Mucosa of descending colon (tissue), 3 donors: Measurements from ENCODE around the gene ZNF791. TPM values are rescaled to one million over a fixed set of nuclear protein-coding genes. Genes with fewer than 3 reads are reported as not detected.
A peak's percentile ranks its signal among the peaks of the same experiment; 100 is the strongest.

ENCODE experiments used
- ATAC-seq: fragments of 200-7000 bp; cut with Tn5 transposase; one replicate; pipeline ENCODE4 v1.9.1; 2020; ENCODE audit warnings: mild to moderate bottlenecking, moderate library complexity
- DNase-seq, 3 donors: peaks; one replicate each; pipeline ENCODE4 v3.0.0-alpha.2; 2020
- H3K36me3 ChIP-seq: fragments of 200-600 bp; one replicate; pipeline ENCODE4 v1.8.0; 2021; ENCODE audit warnings: low read depth, mild to moderate bottlenecking
- H3K4me1 ChIP-seq: fragments of 200-600 bp; one replicate; pipeline ENCODE4 v1.8.0; 2021; ENCODE audit warnings: low read depth, mild to moderate bottlenecking
- H3K4me3 ChIP-seq: fragments of 200-600 bp; one replicate; pipeline ENCODE4 v1.8.0; 2021; ENCODE audit warnings: mild to moderate bottlenecking
- H3K9me3 ChIP-seq: fragments of 200-600 bp; one replicate; pipeline ENCODE4 v1.8.0; 2021; ENCODE audit warnings: mild to moderate bottlenecking
- CTCF ChIP-seq: fragments of 200-600 bp; IDR thresholded peaks from one replicate; pipeline ENCODE4 v1.8.0; 2022; ENCODE audit warnings: antibody characterized with exemption, mild to moderate bottlenecking
- intact Hi-C, 2 donors: fragments of 100-400 bp; cut with DNase I in 1 of 2; cut with micrococcal nuclease in 1 of 2; formaldehyde crosslinking; loops; one replicate each; pipeline versions ENCODE4 v1.11.0 to v1.11.1; 2022; cut with DNase I, micrococcal nuclease
- total RNA-seq, 3 donors: library from RNA; stranded (reverse); fragmentation: NEBNext Ultra II Directional in 2 of 3; extraction: Animal tissue kit (Norgen Biotek cat#: 25700) in 2 of 3; gene quantifications; one replicate each; pipeline versions ENCODE4 v1.2.1 to v1.2.4, GENCODE V29; 2021 to 2023
- donor health status: DM: no; HTN: no; CAD: no; lungs with moderate emphysema.
- donor health status: DM: no; HTN: no; CAD: no.
- donor health status: DM: no; HTN: yes; CAD: no.

Gene ZNF791
- total RNA-seq, 3 donors from 2014 or later, result 22.5 to 29.7 (median 26.9) TPM

- no peaks in the 10 kb centered on the region for H3K9me3 ChIP-seq
- intact Hi-C loops, result loop anchor here in 1 of 2 donors (10.0 kb wide), 1 partner anchor 95 kb away; no protein-coding TSS in a partner anchor
- DNase-seq, result peak; percentile 83 to 87 (median 85)
- H3K4me1 ChIP-seq, result peaks cover 33% of the 10 kb centered on the region
- H3K4me3 ChIP-seq, result peak overlapping the region; percentile 77
- TF ChIP-seq CTCF, result no peak
- no peaks in the 10 kb centered on the region for H3K36me3 ChIP-seq
- ATAC-seq, result peak; percentile 78
Measured at GRCh38 chr19:12669270-12670158, 58.8 kb downstream of the ZNF791 start.

- DNase-seq (no peak), ATAC-seq (no peak)
- Histone ChIP-seq H3K36me3 (peaks cover under 1% of the 10 kb centered on the region), H3K9me3 (no peaks in the 10 kb centered on the region), H3K4me1 (peaks cover 33% of the 10 kb centered on the region), H3K4me3 (peak overlapping the region; percentile 77)
- intact Hi-C loops, result loop anchor here in 1 of 2 donors (10.0 kb wide), 1 partner anchor 96 kb away; no protein-coding TSS in a partner anchor
- TF ChIP-seq CTCF, result no peak
Measured at GRCh38 chr19:12670159-12670928, 59.6 kb downstream of the ZNF791 start.

- peaks cover 7% of the 10 kb centered on the region for H3K36me3 ChIP-seq
- H3K9me3 ChIP-seq, result no peaks in the 10 kb centered on the region
- intact Hi-C loops, result loop anchor here in 1 of 2 donors (10.0 kb wide), 1 partner anchor 98 kb away; no protein-coding TSS in a partner anchor
- no peak overlapping the region for H3K4me3 ChIP-seq
- no peak for ATAC-seq
- H3K4me1 ChIP-seq, result peaks cover 22% of the 10 kb centered on the region
- no peak for TF ChIP-seq CTCF
- no peak for DNase-seq
Measured at GRCh38 chr19:12672744-12673143, 62.0 kb downstream of the ZNF791 start.

GRCh38 chr19:12675399-12675798, 64.7 kb downstream of the ZNF791 start:
- Histone ChIP-seq H3K4me1 (peaks cover 9% of the 10 kb centered on the region), H3K4me3 (no peak overlapping the region), H3K36me3 (peaks cover 7% of the 10 kb centered on the region), H3K9me3 (no peaks in the 10 kb centered on the region)
- no peak for DNase-seq
- intact Hi-C loops, result loop anchor here in 1 of 2 donors (10.0 kb wide), 1 partner anchor 101 kb away; no protein-coding TSS in a partner anchor
- no peak for ATAC-seq
- TF ChIP-seq CTCF, result no peak

GRCh38 chr19:12675940-12676339, 65.2 kb downstream of the ZNF791 start:
- no peak for TF ChIP-seq CTCF
- intact Hi-C loops, result loop anchor here in 1 of 2 donors (10.0 kb wide), 1 partner anchor 101 kb away; no protein-coding TSS in a partner anchor
- peaks cover 11% of the 10 kb centered on the region for H3K4me1 ChIP-seq
- H3K4me3 ChIP-seq, result no peak overlapping the region
- no peak for ATAC-seq
- no peaks in the 10 kb centered on the region for H3K9me3 ChIP-seq
- H3K36me3 ChIP-seq, result peaks cover 7% of the 10 kb centered on the region
- no peak for DNase-seq
